Uterus (tissue), 4 donors: ENCODE measurements around the gene MLPH. TPM values are rescaled to one million over a fixed set of nuclear protein-coding genes. Genes with fewer than 3 reads are reported as not detected.

Experiments
- DNase-seq, 2 donors: peaks; one replicate each; pipeline ENCODE4 v3.0.0-alpha.2; 2019 to 2020
- H3K27ac ChIP-seq, 2 donors: fragments of 200-600 bp; sonication (generic); 1 replicate in 1 of 2; 2 replicates in 1 of 2; pipeline ENCODE4 v1.5.1; 2016 to 2018
- H3K27me3 ChIP-seq, 2 donors: fragments of 200-600 bp; sonication (generic); one replicate each; pipeline ENCODE4 v1.5.1; 2018 to 2019; ENCODE audit warnings: control low read depth in 1 of 2
- H3K36me3 ChIP-seq, 2 donors: fragments of 200-600 bp; sonication (generic); one replicate each; pipeline ENCODE4 v1.5.1; 2019; ENCODE audit warnings: control low read depth in 1 of 2
- H3K4me1 ChIP-seq, 2 donors: fragments of 200-600 bp; sonication (generic); one replicate each; pipeline ENCODE4 v1.5.1; 2018 to 2019; ENCODE audit warnings: control low read depth in 1 of 2
- H3K4me3 ChIP-seq, 2 donors: fragments of 200-600 bp; sonication (generic); 1 replicate in 1 of 2; 2 replicates in 1 of 2; pipeline ENCODE4 v1.5.1; 2018 to 2019; ENCODE audit warnings: mild to moderate bottlenecking in 1 of 2
- H3K9me3 ChIP-seq, 2 donors: fragments of 200-600 bp; sonication (generic); one replicate each; pipeline ENCODE4 v1.5.1; 2019; ENCODE audit warnings: control low read depth in 1 of 2
- POLR2A ChIP-seq, 2 donors: fragments of 450-650 bp; IDR thresholded peaks; one replicate each; pipeline ENCODE4 v1.6.1; 2016; ENCODE audit warnings: antibody characterized with exemption in 2 of 2, mild to moderate bottlenecking in 1 of 2, moderate library complexity in 1 of 2
- intact Hi-C: fragments of 100-400 bp; cut with DNase I; formaldehyde crosslinking; loops from one replicate; pipeline ENCODE4 v1.15.1; 2023; ENCODE audit warnings: low total_unique reads
- total RNA-seq, 4 donors: library from RNA; depleted of rRNA in 3 of 4; stranded (reverse); fragments of >200 nt in 3 of 4; gene quantifications; one replicate each; pipeline versions ENCODE4 v1.1.0 to v1.2.4, GENCODE V29; 2014 to 2023
- TF ChIP-seq, protein P1 (sequence below), 4 experiments: fragments of 200-600 bp in 2 of 4; fragments of 450-650 bp in 2 of 4; sonication (generic) in 2 of 4; IDR thresholded peaks; one replicate each; pipeline ENCODE4 v1.5.1; 2016 to 2019; ENCODE audit warnings: antibody characterized with exemption in 4 of 4, mild to moderate bottlenecking in 2 of 4, moderate library complexity in 1 of 4
- donor health status: DM: yes; HTN: yes; CAD: no.

The MLPH gene
- total RNA-seq, 4 donors from 2014 or later, result 1.2 to 16.5 (median 8.9) TPM

DNA sequence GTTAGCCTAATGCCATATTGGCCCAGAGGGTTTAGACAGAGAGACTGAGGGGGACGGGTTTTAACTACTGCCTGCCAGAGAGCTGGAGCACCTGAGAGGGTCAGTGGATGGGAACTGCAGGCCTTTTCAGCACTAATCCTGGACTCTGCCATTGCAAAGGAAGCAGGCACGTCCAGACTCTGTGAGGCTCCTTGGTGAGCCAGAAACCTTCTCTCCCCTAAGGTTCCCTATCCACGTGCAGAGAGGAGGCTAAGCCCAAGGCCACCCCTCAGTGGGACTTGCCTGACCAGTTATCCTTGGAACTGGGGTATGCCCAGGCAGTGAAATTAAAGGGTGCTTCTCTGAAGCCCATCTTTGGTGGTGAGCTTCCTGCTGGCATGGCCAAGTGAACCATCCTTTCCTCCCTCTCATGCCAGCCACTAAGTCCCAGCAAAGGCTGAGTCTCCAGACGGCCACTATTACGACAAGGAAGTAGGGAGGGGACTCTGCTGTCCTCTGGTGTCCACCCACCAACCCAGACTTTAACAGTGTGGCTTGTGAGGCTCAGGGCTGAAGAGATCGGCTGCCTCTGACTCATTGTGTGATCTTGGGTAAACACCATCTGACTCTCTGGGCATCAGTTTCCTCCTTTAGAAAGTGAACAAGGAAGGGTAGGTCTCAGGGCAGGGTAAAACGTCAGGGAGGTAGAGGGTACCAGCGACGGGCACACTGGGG is 3.9 kb upstream of the MLPH start:
- Histone ChIP-seq H3K27ac (peak overlapping the region; percentile 57 to 73), H3K4me1 (no peaks in the 10 kb centered on the region), H3K9me3 (no peaks in the 10 kb centered on the region), H3K36me3 (no peaks in the 10 kb centered on the region), H3K27me3 (no peaks in the 10 kb centered on the region), H3K4me3 (no peak overlapping the region)
- TF ChIP-seq, protein P1, sequence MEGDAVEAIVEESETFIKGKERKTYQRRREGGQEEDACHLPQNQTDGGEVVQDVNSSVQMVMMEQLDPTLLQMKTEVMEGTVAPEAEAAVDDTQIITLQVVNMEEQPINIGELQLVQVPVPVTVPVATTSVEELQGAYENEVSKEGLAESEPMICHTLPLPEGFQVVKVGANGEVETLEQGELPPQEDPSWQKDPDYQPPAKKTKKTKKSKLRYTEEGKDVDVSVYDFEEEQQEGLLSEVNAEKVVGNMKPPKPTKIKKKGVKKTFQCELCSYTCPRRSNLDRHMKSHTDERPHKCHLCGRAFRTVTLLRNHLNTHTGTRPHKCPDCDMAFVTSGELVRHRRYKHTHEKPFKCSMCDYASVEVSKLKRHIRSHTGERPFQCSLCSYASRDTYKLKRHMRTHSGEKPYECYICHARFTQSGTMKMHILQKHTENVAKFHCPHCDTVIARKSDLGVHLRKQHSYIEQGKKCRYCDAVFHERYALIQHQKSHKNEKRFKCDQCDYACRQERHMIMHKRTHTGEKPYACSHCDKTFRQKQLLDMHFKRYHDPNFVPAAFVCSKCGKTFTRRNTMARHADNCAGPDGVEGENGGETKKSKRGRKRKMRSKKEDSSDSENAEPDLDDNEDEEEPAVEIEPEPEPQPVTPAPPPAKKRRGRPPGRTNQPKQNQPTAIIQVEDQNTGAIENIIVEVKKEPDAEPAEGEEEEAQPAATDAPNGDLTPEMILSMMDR (IDR thresholded peaks at IDR 0.05), result no peak
- peak in 1 of 2 donors; percentile 14 for TF ChIP-seq POLR2A (IDR thresholded peaks at IDR 0.05)
- no peak for DNase-seq
- intact Hi-C loops, result no loop called here

DNA sequence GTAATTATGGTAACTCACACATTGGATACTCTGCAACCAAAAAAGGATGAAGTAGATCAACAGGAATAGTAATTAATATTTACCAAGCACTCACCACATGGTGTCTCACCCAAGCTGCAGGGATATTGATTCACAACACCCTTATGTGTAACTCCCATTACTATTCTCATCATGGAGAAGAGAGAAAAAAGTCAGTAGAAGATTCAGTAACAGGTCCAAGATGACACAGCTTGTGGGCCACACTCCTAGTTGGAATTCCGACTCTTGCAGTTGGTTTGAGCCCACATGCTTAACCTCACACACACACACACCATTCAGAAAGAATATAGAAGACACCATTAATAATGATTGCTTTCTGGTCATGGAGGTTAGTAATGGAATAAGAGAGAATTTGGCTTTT is 1.7 kb upstream of the MLPH start:
- H3K27me3 ChIP-seq, result no peaks in the 10 kb centered on the region
- no peaks in the 10 kb centered on the region for H3K36me3 ChIP-seq
- H3K9me3 ChIP-seq, result no peaks in the 10 kb centered on the region
- H3K4me1 ChIP-seq, result peaks cover 0 to 15% of the 10 kb centered on the region in 2 donors
- DNase-seq, result no peak
- intact Hi-C loops, result no loop called here
- H3K27ac ChIP-seq, result peak overlapping the region in 1 of 2 donors; percentile 76
- TF ChIP-seq, protein P1 (IDR thresholded peaks at IDR 0.05), result no peak
- TF ChIP-seq POLR2A (IDR thresholded peaks at IDR 0.05), result no peak
- H3K4me3 ChIP-seq, result no peak overlapping the region

DNA sequence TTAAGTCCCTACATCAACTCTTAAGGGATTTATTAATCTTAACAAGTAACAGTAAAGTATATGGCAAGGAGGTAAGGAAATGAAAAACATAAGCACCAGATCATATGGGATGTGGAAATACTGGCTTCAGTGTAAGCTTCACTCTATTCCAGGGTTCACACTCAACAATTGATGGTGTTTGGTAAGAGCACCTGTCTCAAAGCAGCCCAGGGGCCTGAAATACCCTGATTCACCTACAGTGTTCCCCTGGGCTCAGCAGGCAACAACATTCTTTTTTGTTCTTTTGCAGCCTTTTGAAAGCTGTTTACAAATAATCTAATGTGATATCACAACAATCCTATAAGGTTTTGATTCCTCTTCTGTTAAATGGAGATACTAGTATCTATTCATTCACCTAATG is 1.2 kb upstream of the MLPH start:
- peak overlapping the region in 1 of 2 donors; percentile 76 for H3K27ac ChIP-seq
- H3K27me3 ChIP-seq, result no peaks in the 10 kb centered on the region
- no peaks in the 10 kb centered on the region for H3K9me3 ChIP-seq
- H3K36me3 ChIP-seq, result no peaks in the 10 kb centered on the region
- DNase-seq, result no peak
- H3K4me1 ChIP-seq, result peaks cover 0 to 15% of the 10 kb centered on the region in 2 donors
- no peak for TF ChIP-seq POLR2A (IDR thresholded peaks at IDR 0.05)
- TF ChIP-seq, protein P1 (IDR thresholded peaks at IDR 0.05), result no peak
- no peak overlapping the region for H3K4me3 ChIP-seq
- intact Hi-C loops, result no loop called here

DNA sequence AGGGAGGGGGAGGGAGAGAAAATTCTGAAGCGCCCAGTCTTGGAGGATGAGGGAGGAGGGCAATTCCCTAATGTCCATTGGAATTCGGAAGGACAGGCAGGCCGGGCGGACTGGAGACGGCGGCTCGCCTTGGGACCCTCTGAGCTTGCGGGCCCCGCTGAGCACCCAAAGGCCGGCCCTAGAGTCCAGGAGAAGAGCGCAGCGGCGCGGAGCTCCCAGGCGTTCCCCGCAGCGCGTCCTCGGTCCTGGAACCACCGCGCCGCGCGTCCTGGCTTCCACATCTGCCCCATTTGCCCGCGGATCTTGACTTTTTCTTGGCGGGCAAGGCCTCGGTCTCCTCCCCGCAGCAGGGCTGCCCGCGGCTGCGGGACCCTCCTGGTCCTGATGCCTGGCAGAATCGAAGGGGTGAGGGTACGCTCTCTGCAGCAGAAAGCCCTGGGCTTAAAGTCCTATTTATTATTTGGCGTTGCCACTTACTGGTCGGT is 675 bp upstream of the MLPH start:
- Histone ChIP-seq H3K9me3 (peaks cover 0 to 2% of the 10 kb centered on the region in 2 donors), H3K36me3 (no peaks in the 10 kb centered on the region), H3K27ac (peak overlapping the region; percentile 43 to 76), H3K4me1 (peaks cover 0 to 15% of the 10 kb centered on the region in 2 donors), H3K27me3 (no peaks in the 10 kb centered on the region), H3K4me3 (peak overlapping the region; percentile 41 to 60)
- no peak for DNase-seq
- intact Hi-C loops, result no loop called here
- TF ChIP-seq, protein P1 (IDR thresholded peaks at IDR 0.05), result no peak
- TF ChIP-seq POLR2A (IDR thresholded peaks at IDR 0.05), result no peak

DNA sequence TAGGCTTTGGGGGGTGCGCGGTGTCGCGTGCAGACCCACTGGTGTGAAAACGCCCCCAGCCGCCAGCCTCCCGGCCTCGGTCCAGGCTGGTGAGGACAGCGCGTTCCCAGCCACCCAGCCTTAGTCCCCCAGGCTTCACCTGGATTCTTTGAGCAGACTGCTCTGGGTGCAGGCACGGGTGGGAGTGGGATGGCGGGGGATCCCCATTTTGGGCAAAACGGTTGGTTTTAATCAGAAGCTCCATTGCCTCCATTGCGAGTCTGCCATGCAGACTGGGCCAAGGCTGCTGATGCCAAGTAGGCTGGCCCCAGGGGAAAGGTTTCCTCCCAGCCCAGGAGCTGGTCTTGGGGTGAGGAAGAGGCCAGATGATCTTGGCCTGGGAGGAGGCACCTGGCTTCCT is 445 bp downstream of the MLPH start:
- peaks cover 0 to 6% of the 10 kb centered on the region in 2 donors for H3K9me3 ChIP-seq
- TF ChIP-seq, protein P1 (IDR thresholded peaks at IDR 0.05), result no peak
- no peak for TF ChIP-seq POLR2A (IDR thresholded peaks at IDR 0.05)
- H3K4me1 ChIP-seq, result peaks cover 0 to 15% of the 10 kb centered on the region in 2 donors
- H3K27ac ChIP-seq, result peak overlapping the region; percentile 43 to 76
- peak overlapping the region; percentile 41 to 60 for H3K4me3 ChIP-seq
- no peak for DNase-seq
- H3K36me3 ChIP-seq, result no peaks in the 10 kb centered on the region
- intact Hi-C loops, result no loop called here
- H3K27me3 ChIP-seq, result no peaks in the 10 kb centered on the region
